Stimulated activated CD4-positive, alpha-beta T cell treated with anti-CD3 and anti-CD28 coated beads, Interleukin-1b, Interleukin-23, amount 100 ng/mL, for 1 hour (primary cell): Measurements from ENCODE around the gene PTPRN2.
"Not testable (repeated sequence)": the region's sequence is repeated elsewhere in the genome, so short reads cannot be mapped to it uniquely, and the experiment has no call there.

Experiments
- DNase-seq, 2 donors: peaks; one replicate each; pipeline ENCODE4 v3.0.0-alpha.2; 2020; ENCODE audit warnings: low read depth in 2 of 2

Gene PTPRN2

GRCh38 chr7:157906583-157906982, 681.0 kb downstream of the PTPRN2 start:
- no peak for DNase-seq

GRCh38 chr7:157905651-157906461, 681.8 kb downstream of the PTPRN2 start:
- no peak for DNase-seq

GRCh38 chr7:157904866-157905570, 682.6 kb downstream of the PTPRN2 start:
- no peak for DNase-seq

GRCh38 chr7:157904211-157904865, 683.3 kb downstream of the PTPRN2 start:
- DNase-seq = no peak

GRCh38 chr7:157903710-157904109, 683.9 kb downstream of the PTPRN2 start:
- no peak for DNase-seq

- no peak for DNase-seq
Observed at GRCh38 chr7:157903296-157903695, 684.3 kb downstream of the PTPRN2 start.

- not testable (repeated sequence) for DNase-seq
Observed at GRCh38 chr7:157901816-157902610, 685.6 kb downstream of the PTPRN2 start.

DNA sequence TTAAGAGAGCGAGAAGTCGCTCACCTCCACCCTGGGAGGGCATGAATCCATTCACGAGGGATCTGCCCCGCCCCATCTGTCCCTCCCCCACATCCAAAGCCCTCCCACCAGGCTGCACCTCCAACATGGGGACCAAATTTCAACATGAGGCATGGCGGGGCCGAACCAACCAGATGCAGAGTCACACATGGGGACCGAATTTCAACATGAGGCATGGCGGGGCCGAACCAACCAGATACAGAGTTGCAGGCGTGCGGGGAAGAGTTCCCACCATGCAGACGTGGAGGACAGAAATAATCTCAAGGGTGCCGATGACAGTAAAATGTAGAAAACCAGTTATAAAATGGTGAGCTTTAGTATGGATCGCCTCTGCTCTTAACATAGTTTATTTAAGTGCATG, 686.5 kb downstream of the PTPRN2 start:
- DNase-seq = no peak

DNA sequence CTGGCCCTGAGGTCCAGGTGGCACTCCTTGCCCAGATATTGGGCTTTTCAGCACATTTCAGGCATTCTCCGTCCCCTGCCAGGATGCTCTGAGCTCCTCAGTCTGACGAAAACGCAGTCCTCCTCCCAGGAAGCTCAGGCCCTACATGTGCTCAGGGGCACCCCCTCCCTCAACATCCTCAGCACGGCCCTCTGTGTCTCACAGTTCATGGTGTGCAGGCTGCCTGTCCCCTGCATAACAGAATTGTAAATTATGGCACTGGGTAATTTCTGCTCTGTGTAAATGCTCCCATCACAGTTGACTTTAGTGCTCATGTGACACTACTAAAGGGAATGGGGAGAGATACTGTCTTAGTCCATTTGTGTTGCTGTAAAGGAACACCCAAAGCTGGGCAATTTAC, 687.1 kb downstream of the PTPRN2 start:
- DNase-seq = no peak

DNA sequence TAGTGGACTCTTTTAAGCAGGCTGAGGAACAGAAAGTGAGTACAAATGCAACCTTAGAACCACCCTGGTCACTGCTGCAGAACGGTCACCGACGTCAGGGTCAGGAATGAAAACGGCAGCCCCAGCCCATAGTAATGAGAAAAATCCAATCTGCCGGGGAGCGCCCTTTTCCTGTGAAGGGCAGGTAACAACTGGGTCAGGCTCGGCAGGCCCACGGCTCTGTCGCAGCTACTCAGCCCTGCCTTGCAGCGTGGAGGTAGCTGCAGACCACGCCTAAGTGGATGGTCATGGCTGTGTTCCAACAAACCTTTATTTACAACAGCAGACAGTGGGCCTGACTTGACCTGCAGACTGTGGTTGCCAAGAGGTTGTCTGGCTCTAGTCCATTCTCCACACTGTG, 687.6 kb downstream of the PTPRN2 start:
- DNase-seq = no peak

- no peak for DNase-seq
Observed at GRCh38 chr7:157898802-157899505, 688.7 kb downstream of the PTPRN2 start.

DNA sequence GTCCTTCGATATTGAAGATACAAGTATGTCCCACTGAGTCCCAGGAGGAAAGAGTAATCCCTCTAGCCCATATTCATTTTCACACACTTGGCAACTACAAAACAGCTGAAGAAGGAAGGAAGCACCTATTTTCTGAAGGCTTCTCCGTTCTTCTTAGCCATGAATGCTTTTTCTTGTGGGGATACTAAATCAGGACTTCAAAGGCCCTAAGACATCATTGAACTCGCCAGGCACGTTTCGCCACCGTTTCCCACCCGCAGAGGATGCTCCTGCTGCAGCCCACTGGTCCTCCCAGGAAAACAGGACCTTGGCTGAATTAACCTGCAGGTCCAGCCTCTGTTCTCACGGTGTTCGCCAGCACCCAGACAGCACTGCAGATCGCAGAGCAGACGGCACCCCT, 689.4 kb downstream of the PTPRN2 start:
- no peak for DNase-seq

DNA sequence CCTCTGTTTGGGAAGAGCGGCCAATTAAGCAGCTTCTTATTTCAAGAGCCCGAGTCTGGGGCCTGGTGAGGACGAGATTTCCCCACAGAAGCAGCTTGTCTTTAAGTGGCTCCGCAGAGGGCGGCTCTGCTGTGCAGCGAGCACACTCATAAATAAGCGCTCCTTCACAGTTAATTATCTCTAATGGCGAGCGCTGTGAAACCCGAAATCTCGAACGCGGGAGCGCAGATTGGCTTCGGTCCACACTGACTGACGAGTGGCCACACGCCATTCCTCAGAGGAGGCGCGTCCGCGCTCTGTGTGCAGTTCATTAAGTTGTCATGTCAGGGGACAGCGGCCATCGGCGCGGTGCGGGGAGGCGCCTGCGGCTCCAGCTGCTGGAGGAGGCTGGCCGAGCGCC, 689.9 kb downstream of the PTPRN2 start:
- DNase-seq = no peak

GRCh38 chr7:157896774-157897555, 690.7 kb downstream of the PTPRN2 start:
- DNase-seq = no peak

GRCh38 chr7:157896376-157896675, 691.3 kb downstream of the PTPRN2 start:
- not testable (repeated sequence) for DNase-seq

- DNase-seq = no peak
Observed at GRCh38 chr7:157895520-157896375, 691.9 kb downstream of the PTPRN2 start.

GRCh38 chr7:157895098-157895497, 692.5 kb downstream of the PTPRN2 start:
- DNase-seq = not testable (repeated sequence)

DNA sequence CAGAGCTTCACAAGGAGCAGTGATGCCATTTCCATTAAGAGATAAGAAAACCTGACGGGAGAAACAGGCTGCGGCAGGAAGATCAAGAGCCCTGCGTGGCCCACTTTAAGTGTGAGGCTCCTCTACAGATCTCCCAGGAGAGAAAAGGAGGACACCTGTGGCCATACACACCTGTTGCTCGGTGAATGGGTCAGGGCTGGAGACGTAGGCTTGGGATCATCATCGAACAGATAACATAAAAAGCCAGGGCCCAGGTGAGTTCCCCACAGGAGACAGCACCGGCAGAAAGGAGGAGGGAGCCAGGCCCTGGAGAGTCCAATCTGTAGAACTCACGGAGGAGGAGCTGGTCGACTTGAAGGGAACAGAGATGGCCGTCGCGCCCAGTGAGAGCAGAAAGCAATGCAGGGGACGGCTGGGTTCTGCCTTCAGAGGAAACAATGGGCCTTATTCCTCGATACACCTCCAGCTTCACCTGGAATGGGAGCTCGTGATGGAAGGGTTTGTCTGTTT, 694.0 kb downstream of the PTPRN2 start:
- no peak for DNase-seq

- no peak for DNase-seq
Observed at GRCh38 chr7:157892751-157893523, 694.7 kb downstream of the PTPRN2 start.
